Common myeloid progenitor, CD34-positive (primary cell): ENCODE results near the gene PALMD.

Experiments
- CTCF ChIA-PET: fragments of 350-600 bp; sonication (Branson Sonifier 250); formaldehyde crosslinking; loops from one replicate; lab custom pipeline; 2021; ENCODE audit warnings: antibody characterized with exemption; lab: Charles Lee
- POLR2A ChIA-PET: fragments of 350-600 bp; sonication (Branson Sonifier 250); formaldehyde crosslinking; loops from one replicate; lab custom pipeline; 2021; ENCODE audit warnings: antibody characterized with exemption; lab: Charles Lee
- DNase-seq, 3 donors: peaks; one replicate each; pipeline versions ENCODE4 v3.0.0 to v3.0.0-alpha.2; 2013
- H3K27ac ChIP-seq, 2 experiments: 1 replicate in 1 of 2; 2 replicates in 1 of 2; pipeline ENCODE4 v1.7.0; 2013; ENCODE audit warnings: inconsistent platforms in 2 of 2, low read length in 2 of 2, mild to moderate bottlenecking in 2 of 2, low read depth in 1 of 2, moderate library complexity in 1 of 2; ENCODE audit not compliant: severe bottlenecking in 2 of 2, insufficient read depth in 1 of 2, poor library complexity in 1 of 2
- H3K27me3 ChIP-seq, 5 experiments: replicated peaks in 2 of 5; 1 replicate in 3 of 5; 2 replicates in 2 of 5; pipeline versions ENCODE4 v1.6.1 to v1.7.0; 2013; ENCODE audit warnings: low read length in 4 of 5, mild to moderate bottlenecking in 2 of 5, moderate library complexity in 2 of 5, inconsistent platforms in 1 of 5; ENCODE audit not compliant: insufficient read depth in 5 of 5, control insufficient read depth in 4 of 5
- H3K36me3 ChIP-seq, 4 experiments: 1 replicate in 2 of 4; 2 replicates in 2 of 4; pipeline versions ENCODE4 v1.6.1 to v1.7.0; 2013; ENCODE audit warnings: low read length in 3 of 4, control low read depth in 1 of 4, mild to moderate bottlenecking in 1 of 4; ENCODE audit not compliant: control insufficient read depth in 4 of 4, insufficient read depth in 4 of 4
- H3K4me1 ChIP-seq, 4 experiments: 1 replicate in 3 of 4; 2 replicates in 1 of 4; pipeline versions ENCODE4 v1.6.1 to v1.7.1; 2013; ENCODE audit warnings: low read length in 3 of 4, mild to moderate bottlenecking in 3 of 4, control low read depth in 1 of 4, inconsistent platforms in 1 of 4, moderate library complexity in 1 of 4; ENCODE audit not compliant: control insufficient read depth in 4 of 4, insufficient read depth in 4 of 4; ENCODE audit errors: control extremely low read depth in 1 of 4
- H3K4me3 ChIP-seq, 7 experiments: 1 replicate in 4 of 7; 2 replicates in 3 of 7; pipeline versions ENCODE4 v1.5.1 to v1.7.0; 2013; ENCODE audit warnings: mild to moderate bottlenecking in 7 of 7, low read length in 6 of 7, moderate library complexity in 6 of 7, inconsistent platforms in 2 of 7, low read depth in 2 of 7, control low read depth in 1 of 7; ENCODE audit not compliant: insufficient read depth in 4 of 7, control insufficient read depth in 1 of 7; ENCODE audit errors: extremely low read depth in 1 of 7
- H3K9me3 ChIP-seq, 5 experiments: 1 replicate in 4 of 5; 2 replicates in 1 of 5; pipeline versions ENCODE4 v1.6.1 to v1.7.1; 2013; ENCODE audit warnings: low read length in 4 of 5, mild to moderate bottlenecking in 2 of 5, inconsistent platforms in 1 of 5, low read depth in 1 of 5, moderate library complexity in 1 of 5; ENCODE audit not compliant: control insufficient read depth in 4 of 5, insufficient read depth in 2 of 5; ENCODE audit errors: control extremely low read depth in 1 of 5
- WGBS: methylation state at CpG from one replicate; pipeline ENCODE4 v1.1.5; 2013; ENCODE audit not compliant: insufficient coverage; 5-methylcytosine and 5-hydroxymethylcytosine counted together

Gene PALMD

DNA sequence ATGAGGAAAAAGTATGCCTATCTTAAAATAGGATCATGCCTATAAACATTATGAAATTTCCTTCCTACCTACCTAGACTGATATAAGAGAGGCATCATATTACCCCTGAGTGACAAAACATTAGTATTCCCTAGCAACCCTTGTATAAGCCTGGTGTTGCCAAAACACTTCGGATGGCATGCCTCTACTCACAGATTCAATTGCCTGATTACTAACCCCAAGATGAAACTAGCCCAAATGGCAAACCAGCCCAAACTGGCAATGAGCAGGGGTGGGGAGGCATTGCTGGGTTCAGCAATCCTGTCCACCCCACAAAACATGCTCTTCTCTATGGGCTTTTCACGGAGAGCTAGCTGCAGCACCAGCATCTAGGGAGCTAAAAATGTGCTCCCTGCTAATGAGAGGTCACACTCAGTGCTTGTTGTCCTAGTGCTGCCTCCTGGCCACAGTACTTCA lies 13.9 kb downstream of the PALMD start:
- ChIA-PET POLR2A (no interaction called here), CTCF (interaction anchor here (2.5 kb wide), 1 partner anchor 12 kb away, joined by 7 read pairs; no protein-coding TSS in a partner anchor)
- Histone ChIP-seq H3K27me3 (peaks cover 0 to 3% (median 0%) of the 10 kb centered on the region in 5 experiments), H3K4me1 (no peaks in the 10 kb centered on the region), H3K9me3 (no peaks in the 10 kb centered on the region), H3K27ac (no peak overlapping the region), H3K4me3 (no peak overlapping the region), H3K36me3 (no peaks in the 10 kb centered on the region)
- DNase-seq: no peak
- 80% methylated on average over 1 of the region's 2 CpGs for WGBS

DNA sequence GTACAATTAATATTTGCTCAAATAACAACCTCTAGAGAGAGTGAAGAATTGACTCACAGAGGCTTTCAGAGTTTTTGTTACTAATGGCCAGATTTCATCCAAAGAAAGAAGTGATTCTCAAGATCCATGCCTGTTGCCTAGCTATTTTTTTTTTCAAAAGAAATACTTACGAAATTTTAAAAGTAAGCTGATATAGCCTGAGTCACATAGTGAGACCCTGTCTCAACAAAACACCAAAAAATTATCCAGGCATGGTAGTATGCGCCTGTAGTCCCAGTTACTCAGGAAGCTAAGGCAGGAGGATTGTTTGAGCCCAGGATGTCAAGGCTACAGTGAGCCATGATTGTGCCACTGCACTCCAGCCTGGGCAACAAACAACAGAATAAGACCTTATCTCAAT lies 14.6 kb downstream of the PALMD start:
- ChIA-PET CTCF (no interaction called here), POLR2A (interaction anchor here (0.6 kb wide), 1 partner anchor 676 kb away, joined by 3 read pairs; no protein-coding TSS in a partner anchor)
- no peak overlapping the region for H3K4me3 ChIP-seq
- H3K36me3 ChIP-seq: no peaks in the 10 kb centered on the region
- WGBS: 100% methylated on average over 1 of the region's 2 CpGs
- DNase-seq: no peak
- H3K9me3 ChIP-seq: no peaks in the 10 kb centered on the region
- no peak overlapping the region for H3K27ac ChIP-seq
- no peaks in the 10 kb centered on the region for H3K4me1 ChIP-seq
- H3K27me3 ChIP-seq: peaks cover 0 to 3% (median 0%) of the 10 kb centered on the region in 5 experiments

DNA sequence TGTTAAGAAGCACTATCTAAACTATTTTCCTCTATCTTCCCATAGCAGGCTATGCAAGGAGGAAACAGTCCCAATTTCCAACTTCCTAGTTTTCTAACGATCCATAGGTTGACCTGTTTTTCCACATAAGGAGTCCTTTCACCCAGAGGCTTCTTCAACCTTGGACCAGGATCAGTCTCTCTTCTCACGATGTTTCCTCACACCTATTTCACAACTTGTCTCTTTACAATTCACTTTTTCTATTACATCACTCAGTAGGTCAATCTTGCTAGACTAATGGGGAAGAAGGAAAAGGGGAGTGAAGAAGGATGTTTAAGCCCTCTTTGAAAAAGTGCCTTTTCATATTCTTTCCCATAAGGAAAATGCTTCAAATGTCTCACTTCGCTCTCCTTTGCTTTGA lies 15.9 kb downstream of the PALMD start:
- 67% methylated on average over 2 of the region's 3 CpGs for WGBS
- H3K27ac ChIP-seq: no peak overlapping the region
- peaks cover 0 to 3% (median 0%) of the 10 kb centered on the region in 5 experiments for H3K27me3 ChIP-seq
- H3K4me1 ChIP-seq: no peaks in the 10 kb centered on the region
- no peak for DNase-seq
- no peaks in the 10 kb centered on the region for H3K36me3 ChIP-seq
- no peak overlapping the region for H3K4me3 ChIP-seq
- no peaks in the 10 kb centered on the region for H3K9me3 ChIP-seq
- ChIA-PET POLR2A (no interaction called here), CTCF (interaction anchor here (1.0 kb wide), 1 partner anchor 26 kb away, joined by 3 read pairs; no protein-coding TSS in a partner anchor)

DNA sequence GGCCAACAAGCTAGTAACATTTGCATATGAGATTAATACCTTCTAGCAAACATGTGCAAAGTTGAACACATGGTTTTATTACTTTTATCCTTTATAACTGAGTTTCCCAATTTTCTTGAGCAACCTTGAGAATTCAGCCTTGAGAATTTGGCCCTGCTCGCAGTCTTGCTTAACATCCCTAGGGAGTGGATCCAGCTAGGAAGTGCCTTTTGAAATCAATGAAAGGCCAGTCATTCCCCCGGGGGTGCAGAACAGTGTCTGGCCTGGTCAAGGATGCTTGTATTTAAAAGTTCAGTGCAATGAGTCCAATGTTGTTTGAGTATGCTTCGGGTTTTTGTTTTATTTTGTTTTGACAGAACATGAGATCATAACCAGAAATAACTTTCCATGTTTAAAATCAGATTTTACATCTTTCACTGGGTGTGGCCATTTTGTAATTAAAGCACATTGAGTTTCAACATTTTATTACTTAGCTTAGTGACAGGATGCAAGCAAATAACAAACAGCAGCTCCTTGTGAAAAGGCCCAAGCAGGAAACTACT lies 16.7 kb downstream of the PALMD start:
- H3K4me1 ChIP-seq: no peaks in the 10 kb centered on the region

DNA sequence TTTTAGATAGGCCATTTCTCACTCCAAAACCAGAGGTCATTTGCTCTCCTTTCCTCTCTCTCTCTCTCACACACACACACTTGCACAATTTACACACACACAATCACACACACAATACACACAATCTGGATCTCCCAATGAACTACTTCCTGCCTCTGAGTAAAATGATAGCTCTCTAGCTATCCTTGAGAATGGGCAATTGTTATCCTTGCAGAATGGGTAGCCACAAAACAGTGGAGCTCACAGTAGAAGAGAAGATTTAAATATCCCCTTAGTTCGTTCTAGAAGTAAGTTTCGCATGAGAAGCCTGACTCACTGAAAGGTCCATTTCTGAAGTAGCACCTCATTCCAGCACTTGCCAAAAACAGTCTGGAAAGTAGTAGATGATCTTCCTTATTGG lies 17.6 kb downstream of the PALMD start:
- 94% methylated on average over 2 of the region's 2 CpGs for WGBS
- Histone ChIP-seq H3K4me1 (no peaks in the 10 kb centered on the region), H3K27me3 (peaks cover 0 to 3% (median 0%) of the 10 kb centered on the region in 5 experiments), H3K36me3 (no peaks in the 10 kb centered on the region), H3K27ac (no peak overlapping the region), H3K4me3 (no peak overlapping the region), H3K9me3 (no peaks in the 10 kb centered on the region)
- no peak for DNase-seq
- CTCF ChIA-PET: no interaction called here
- POLR2A ChIA-PET: interaction anchor here (0.6 kb wide), 1 partner anchor 50 kb away, joined by 3 read pairs; no protein-coding TSS in a partner anchor

More for the DNA sequence above, 16.7 kb downstream of the PALMD start:
- DNase-seq: no peak
- 89% methylated on average over 1 of the region's 3 CpGs for WGBS
- ChIA-PET POLR2A (no interaction called here), CTCF (interaction anchor here (1.0 kb wide), 1 partner anchor 25 kb away, joined by 3 read pairs; no protein-coding TSS in a partner anchor)
- H3K4me3 ChIP-seq: no peak overlapping the region
- H3K36me3 ChIP-seq: no peaks in the 10 kb centered on the region
- peaks cover 0 to 3% (median 0%) of the 10 kb centered on the region in 5 experiments for H3K27me3 ChIP-seq
- H3K27ac ChIP-seq: no peak overlapping the region
- no peaks in the 10 kb centered on the region for H3K9me3 ChIP-seq

DNA sequence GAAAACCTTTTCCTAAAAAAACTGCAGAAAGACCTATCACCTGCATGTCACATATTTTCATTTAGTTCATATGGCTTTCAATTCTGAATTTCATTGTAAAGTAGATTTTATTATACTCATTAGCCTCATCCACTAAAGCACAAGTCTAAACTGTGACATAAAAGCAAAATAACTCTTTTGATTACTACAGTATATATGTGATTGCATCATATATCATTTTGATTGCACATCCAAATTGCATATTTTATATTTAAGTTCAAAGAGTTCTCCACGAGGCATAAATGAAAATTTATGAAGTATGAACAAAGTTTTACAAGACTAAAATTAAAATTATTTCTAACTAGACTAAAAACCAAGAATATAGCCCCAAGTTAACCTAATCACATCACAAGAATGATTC lies 19.3 kb downstream of the PALMD start:
- Histone ChIP-seq H3K4me1 (no peaks in the 10 kb centered on the region), H3K36me3 (no peaks in the 10 kb centered on the region), H3K27ac (no peak overlapping the region), H3K4me3 (no peak overlapping the region), H3K27me3 (no peaks in the 10 kb centered on the region), H3K9me3 (no peaks in the 10 kb centered on the region)
- WGBS: no CpG with 5 or more reads among the region's 1 CpG
- ChIA-PET POLR2A (no interaction called here), CTCF (interaction anchor here (1.2 to 1.3 kb wide), 2 partner anchors 8 to 13 kb away, joined by 3 read pairs; no protein-coding TSS in a partner anchor)
- DNase-seq: no peak

DNA sequence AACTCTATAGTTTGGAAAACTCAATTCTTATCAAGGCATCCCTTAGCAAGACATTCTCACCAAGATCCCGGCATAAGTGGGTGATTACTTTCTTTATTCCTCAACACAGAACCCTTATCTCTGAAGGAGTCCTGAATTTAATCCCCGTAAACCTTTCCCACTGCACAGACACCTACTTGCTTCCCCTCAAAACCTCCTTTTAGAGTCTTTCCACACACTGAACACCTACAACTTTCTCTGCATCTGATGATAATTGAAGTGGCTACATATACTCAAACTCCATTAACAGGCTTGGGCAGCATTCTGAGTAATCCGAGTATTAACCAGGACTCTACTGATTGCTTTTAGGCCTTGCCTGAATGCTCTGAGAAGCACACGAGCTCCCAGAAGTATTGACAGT lies 23.5 kb downstream of the PALMD start:
- Histone ChIP-seq H3K27me3 (peaks cover 0 to 3% (median 0%) of the 10 kb centered on the region in 5 experiments), H3K36me3 (no peaks in the 10 kb centered on the region), H3K9me3 (no peaks in the 10 kb centered on the region), H3K4me1 (no peaks in the 10 kb centered on the region), H3K4me3 (no peak overlapping the region), H3K27ac (no peak overlapping the region)
- ChIA-PET CTCF (no interaction called here), POLR2A (no interaction called here)
- no peak for DNase-seq
- WGBS: 94% methylated on average over 3 of the region's 4 CpGs
